ENCODE results near the gene LONRF2.

Gene LONRF2

DNA sequence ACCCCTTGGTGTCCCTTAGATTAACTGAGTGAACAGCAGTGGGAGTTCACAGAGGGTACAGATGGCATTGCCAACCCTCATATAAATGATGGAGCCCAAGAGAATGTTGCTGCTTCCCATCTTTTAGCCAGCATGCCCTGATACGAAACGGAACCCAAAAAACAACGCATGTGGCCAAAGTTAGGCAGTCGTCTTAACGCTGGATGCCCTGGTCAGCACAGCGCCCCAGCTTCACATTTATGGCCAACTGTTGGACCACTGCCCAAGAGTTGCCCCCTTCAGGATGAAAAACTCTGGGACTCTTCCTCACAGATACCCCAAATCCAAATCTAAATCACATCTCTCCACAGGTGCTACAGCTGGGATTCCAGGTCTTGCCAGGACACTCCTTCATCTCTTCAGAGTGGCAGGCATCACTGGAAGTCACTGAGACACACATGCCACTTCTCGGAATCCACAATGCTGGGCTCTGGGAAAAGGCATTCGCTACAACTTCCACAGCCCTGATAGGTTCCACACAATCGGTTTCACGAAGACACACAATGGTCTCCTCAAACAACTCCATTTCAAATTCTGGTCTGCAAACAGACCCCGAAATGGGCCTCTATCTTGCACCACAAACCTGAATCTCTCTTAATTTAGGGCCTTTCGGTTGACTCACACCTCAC lies 44.6 kb downstream of the LONRF2 start:
- no peak overlapping the region for H3K4me3 ChIP-seq (replicated peaks; ENCODE audit: insufficient read depth, low read length)
- H3K27me3 ChIP-seq (ENCODE audit: insufficient read depth, poor library complexity, severe bottlenecking): peaks cover 3% of the 10 kb centered on the region
- H3K27ac ChIP-seq (replicated peaks): no peak overlapping the region
- TF ChIP-seq SPI1 (IDR thresholded peaks at IDR 0.05; ENCODE audit: borderline replicate concordance, low read depth) (no peak), REST (IDR thresholded peaks at IDR 0.05; ENCODE audit: insufficient replicate concordance, low read depth) (no peak), POLR2AphosphoS5 (IDR thresholded peaks at IDR 0.05; ENCODE audit: low read depth) (no peak), GABPA (IDR thresholded peaks at IDR 0.05; ENCODE audit: low read depth) (no peak)
- TF ChIP-seq, protein P1, sequence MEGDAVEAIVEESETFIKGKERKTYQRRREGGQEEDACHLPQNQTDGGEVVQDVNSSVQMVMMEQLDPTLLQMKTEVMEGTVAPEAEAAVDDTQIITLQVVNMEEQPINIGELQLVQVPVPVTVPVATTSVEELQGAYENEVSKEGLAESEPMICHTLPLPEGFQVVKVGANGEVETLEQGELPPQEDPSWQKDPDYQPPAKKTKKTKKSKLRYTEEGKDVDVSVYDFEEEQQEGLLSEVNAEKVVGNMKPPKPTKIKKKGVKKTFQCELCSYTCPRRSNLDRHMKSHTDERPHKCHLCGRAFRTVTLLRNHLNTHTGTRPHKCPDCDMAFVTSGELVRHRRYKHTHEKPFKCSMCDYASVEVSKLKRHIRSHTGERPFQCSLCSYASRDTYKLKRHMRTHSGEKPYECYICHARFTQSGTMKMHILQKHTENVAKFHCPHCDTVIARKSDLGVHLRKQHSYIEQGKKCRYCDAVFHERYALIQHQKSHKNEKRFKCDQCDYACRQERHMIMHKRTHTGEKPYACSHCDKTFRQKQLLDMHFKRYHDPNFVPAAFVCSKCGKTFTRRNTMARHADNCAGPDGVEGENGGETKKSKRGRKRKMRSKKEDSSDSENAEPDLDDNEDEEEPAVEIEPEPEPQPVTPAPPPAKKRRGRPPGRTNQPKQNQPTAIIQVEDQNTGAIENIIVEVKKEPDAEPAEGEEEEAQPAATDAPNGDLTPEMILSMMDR (IDR thresholded peaks at IDR 0.05; ENCODE audit: insufficient read depth, low read length): no peak
- DNase-seq (ENCODE audit: low read depth in 1 of 2, low spot score in 1 of 2): no peak

DNA sequence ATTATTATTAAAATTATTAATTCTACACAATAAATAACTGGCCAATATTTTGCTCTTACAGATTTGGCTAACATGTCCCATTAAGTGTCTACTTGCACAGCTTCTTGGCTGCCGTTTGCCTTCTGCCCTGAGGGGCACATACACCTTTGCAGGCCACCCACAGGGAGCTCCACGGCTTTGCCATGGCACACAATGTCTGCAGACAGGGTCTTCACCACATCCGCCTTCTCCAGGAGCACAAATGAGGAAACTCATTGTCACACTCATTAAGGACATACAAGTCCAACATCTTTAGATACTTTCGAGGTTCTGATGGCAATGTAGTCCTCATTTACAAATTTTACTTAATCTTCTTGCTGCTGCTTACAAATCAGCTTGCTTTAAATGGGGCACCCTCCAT lies 45.6 kb downstream of the LONRF2 start:
- no peak overlapping the region for H3K4me3 ChIP-seq (replicated peaks; ENCODE audit: insufficient read depth, low read length)
- no peak overlapping the region for H3K27ac ChIP-seq (replicated peaks)
- no peaks in the 10 kb centered on the region for H3K27me3 ChIP-seq (ENCODE audit: insufficient read depth, poor library complexity, severe bottlenecking)
- no peak for DNase-seq (ENCODE audit: low read depth in 1 of 2, low spot score in 1 of 2)
- TF ChIP-seq SPI1 (IDR thresholded peaks at IDR 0.05; ENCODE audit: borderline replicate concordance, low read depth) (no peak), REST (IDR thresholded peaks at IDR 0.05; ENCODE audit: insufficient replicate concordance, low read depth) (no peak), POLR2AphosphoS5 (IDR thresholded peaks at IDR 0.05; ENCODE audit: low read depth) (no peak)
- TF ChIP-seq, protein P1 (IDR thresholded peaks at IDR 0.05; ENCODE audit: insufficient read depth, low read length): no peak

DNA sequence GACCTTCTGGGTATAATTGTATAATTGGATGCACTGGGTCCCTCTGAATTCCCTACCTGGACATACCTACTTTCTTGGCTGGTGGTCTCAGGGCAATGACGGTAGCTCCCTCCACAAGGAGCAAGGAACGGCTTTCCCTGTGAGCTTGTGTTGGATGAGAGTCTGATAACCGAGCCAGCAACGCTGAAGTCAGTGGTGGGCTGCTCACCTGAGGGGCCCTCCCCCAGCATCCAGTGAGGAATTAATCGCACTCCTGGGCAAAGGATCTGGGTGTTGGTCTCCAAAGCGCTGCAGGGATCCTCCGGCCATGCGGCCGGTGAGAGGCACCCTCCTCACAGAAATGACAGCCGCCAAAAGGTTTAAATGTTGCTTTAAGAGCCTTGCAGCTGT lies 47.1 kb downstream of the LONRF2 start:
- no peak for DNase-seq (ENCODE audit: low read depth in 1 of 2, low spot score in 1 of 2)
- Histone ChIP-seq H3K4me3 (replicated peaks; ENCODE audit: insufficient read depth, low read length) (no peak overlapping the region), H3K27ac (replicated peaks) (no peak overlapping the region), H3K27me3 (ENCODE audit: insufficient read depth, poor library complexity, severe bottlenecking) (no peaks in the 10 kb centered on the region)
- no peak for TF ChIP-seq SPI1 (IDR thresholded peaks at IDR 0.05; ENCODE audit: borderline replicate concordance, low read depth)
- TF ChIP-seq REST (IDR thresholded peaks at IDR 0.05; ENCODE audit: insufficient replicate concordance, low read depth): no peak
- TF ChIP-seq, protein P1 (IDR thresholded peaks at IDR 0.05; ENCODE audit: insufficient read depth, low read length): no peak

All from HL-60 (cell line).